GM21447 (cell line): Measurements from ENCODE around the gene PAPSS1.
"Not testable (repeated sequence)": the region's sequence is repeated elsewhere in the genome, so short reads cannot be mapped to it uniquely, and the experiment has no call there.

Experiments used
- ATAC-seq: cut with Tn5 transposase; IDR thresholded peaks from one replicate; pipeline ENCODE4 v1.9.1; 2021; ENCODE audit not compliant: unreplicated experiment

The PAPSS1 gene

GRCh38 chr4:107691378-107691777 is 28.7 kb downstream of the PAPSS1 start:
- ATAC-seq, result no peak

- ATAC-seq, result no peak
Measured at GRCh38 chr4:107689912-107690587, 30.0 kb downstream of the PAPSS1 start.

GRCh38 chr4:107688421-107688820 is 31.6 kb downstream of the PAPSS1 start:
- no peak for ATAC-seq

- no peak for ATAC-seq
Measured at GRCh38 chr4:107685740-107686139, 34.3 kb downstream of the PAPSS1 start.

- no peak for ATAC-seq
Measured at GRCh38 chr4:107683873-107684272, 36.2 kb downstream of the PAPSS1 start.

- no peak for ATAC-seq
Measured at GRCh38 chr4:107682306-107682705, 37.7 kb downstream of the PAPSS1 start.

- ATAC-seq, result no peak
Measured at GRCh38 chr4:107669068-107669467, 51.0 kb downstream of the PAPSS1 start.

GRCh38 chr4:107666134-107666533 is 53.9 kb downstream of the PAPSS1 start:
- ATAC-seq, result no peak

GRCh38 chr4:107665001-107665400 is 55.0 kb downstream of the PAPSS1 start:
- ATAC-seq, result no peak

GRCh38 chr4:107658400-107659336 is 61.4 kb downstream of the PAPSS1 start:
- ATAC-seq, result no peak

- ATAC-seq, result no peak
Measured at GRCh38 chr4:107655289-107655688, 64.7 kb downstream of the PAPSS1 start.

GRCh38 chr4:107654694-107655093 is 65.3 kb downstream of the PAPSS1 start:
- no peak for ATAC-seq

- ATAC-seq, result not testable (repeated sequence)
Measured at GRCh38 chr4:107651408-107651807, 68.6 kb downstream of the PAPSS1 start.

GRCh38 chr4:107650251-107650650 is 69.8 kb downstream of the PAPSS1 start:
- ATAC-seq, result no peak

- ATAC-seq, result no peak
Measured at GRCh38 chr4:107648178-107648991, 71.6 kb downstream of the PAPSS1 start.

GRCh38 chr4:107647591-107647990 is 72.4 kb downstream of the PAPSS1 start:
- no peak for ATAC-seq

- ATAC-seq, result no peak
Measured at GRCh38 chr4:107645604-107646003, 74.4 kb downstream of the PAPSS1 start.

GRCh38 chr4:107643021-107643420 is 77.0 kb downstream of the PAPSS1 start:
- ATAC-seq, result no peak

GRCh38 chr4:107640878-107641277 is 79.2 kb downstream of the PAPSS1 start:
- ATAC-seq, result no peak

- no peak for ATAC-seq
Measured at GRCh38 chr4:107640197-107640596, 79.8 kb downstream of the PAPSS1 start.

GRCh38 chr4:107635735-107636134 is 84.3 kb downstream of the PAPSS1 start:
- ATAC-seq, result no peak
